ENCODE data around the gene TNFRSF1A.
A peak's percentile ranks its signal among the peaks of the same experiment; 100 is the strongest.

The TNFRSF1A gene

GRCh38 chr12:6374028-6374785 is 32.3 kb upstream of the TNFRSF1A start:
- DNase-seq: no peak

- DNase-seq: no peak
Observed at GRCh38 chr12:6373022-6373787, 31.3 kb upstream of the TNFRSF1A start.

GRCh38 chr12:6372403-6373003 is 30.6 kb upstream of the TNFRSF1A start:
- DNase-seq: no peak

GRCh38 chr12:6370994-6371754 is 29.3 kb upstream of the TNFRSF1A start:
- DNase-seq: no peak

GRCh38 chr12:6370576-6370935 is 28.7 kb upstream of the TNFRSF1A start:
- DNase-seq: no peak

- no peak for DNase-seq
Observed at GRCh38 chr12:6369916-6370575, 28.2 kb upstream of the TNFRSF1A start.

- no peak for DNase-seq
Observed at GRCh38 chr12:6368906-6369525, 27.1 kb upstream of the TNFRSF1A start.

GRCh38 chr12:6367969-6368892 is 26.4 kb upstream of the TNFRSF1A start:
- no peak for DNase-seq

GRCh38 chr12:6367065-6367968 is 25.4 kb upstream of the TNFRSF1A start:
- no peak for DNase-seq

- no peak for DNase-seq
Observed at GRCh38 chr12:6364044-6364374, 22.1 kb upstream of the TNFRSF1A start.

- DNase-seq: peak; percentile 77
Observed at GRCh38 chr12:6363330-6364043, 21.6 kb upstream of the TNFRSF1A start.

- no peak for DNase-seq
Observed at GRCh38 chr12:6363010-6363329, 21.1 kb upstream of the TNFRSF1A start.

- no peak for DNase-seq
Observed at GRCh38 chr12:6362403-6362802, 20.5 kb upstream of the TNFRSF1A start.

GRCh38 chr12:6361834-6362233 is 20.0 kb upstream of the TNFRSF1A start:
- DNase-seq: no peak

- DNase-seq: no peak
Observed at GRCh38 chr12:6360578-6361490, 19.0 kb upstream of the TNFRSF1A start.

- DNase-seq: no peak
Observed at GRCh38 chr12:6360080-6360571, 18.2 kb upstream of the TNFRSF1A start.

GRCh38 chr12:6358881-6359280 is 17.0 kb upstream of the TNFRSF1A start:
- DNase-seq: no peak

- DNase-seq: no peak
Observed at GRCh38 chr12:6356374-6356820, 14.5 kb upstream of the TNFRSF1A start.
